ENCODE results near the gene WNT9A.
"Not testable (repeated sequence)": the region's sequence is repeated elsewhere in the genome, so short reads cannot be mapped to it uniquely, and the experiment has no call there.

WNT9A gene

DNA sequence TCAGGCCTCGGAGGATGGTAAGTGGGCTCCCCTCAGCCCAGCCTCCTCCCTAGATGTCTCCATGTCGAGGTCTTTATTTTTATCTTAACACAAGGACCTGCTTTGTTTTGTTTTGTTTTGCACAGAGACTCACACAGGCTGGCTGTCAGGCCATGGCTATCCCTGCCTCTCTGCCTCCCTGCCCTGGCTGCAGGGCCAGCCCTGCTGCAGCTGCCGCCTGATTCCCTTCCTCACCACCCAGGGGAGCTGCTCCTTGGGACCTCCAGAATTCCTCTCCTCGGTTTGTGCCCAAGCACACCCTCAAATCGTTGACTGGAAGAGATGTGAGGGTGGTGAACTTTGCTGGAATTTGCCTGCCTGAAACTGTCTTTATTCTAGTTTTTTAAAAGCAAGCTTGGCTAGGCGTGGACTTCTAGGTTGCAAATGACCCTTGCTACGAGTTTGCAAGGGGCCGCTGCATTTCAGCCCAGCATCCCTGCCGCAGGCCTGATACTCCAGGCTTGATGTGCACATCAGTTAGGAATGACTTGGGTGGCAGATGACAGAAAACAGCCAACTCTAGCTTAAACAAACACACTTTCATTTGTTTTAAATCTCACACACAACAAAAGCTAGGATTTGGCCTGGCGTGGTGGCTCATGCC lies 37.1 kb downstream of the WNT9A start:
- no peak for FAIRE-seq

DNA sequence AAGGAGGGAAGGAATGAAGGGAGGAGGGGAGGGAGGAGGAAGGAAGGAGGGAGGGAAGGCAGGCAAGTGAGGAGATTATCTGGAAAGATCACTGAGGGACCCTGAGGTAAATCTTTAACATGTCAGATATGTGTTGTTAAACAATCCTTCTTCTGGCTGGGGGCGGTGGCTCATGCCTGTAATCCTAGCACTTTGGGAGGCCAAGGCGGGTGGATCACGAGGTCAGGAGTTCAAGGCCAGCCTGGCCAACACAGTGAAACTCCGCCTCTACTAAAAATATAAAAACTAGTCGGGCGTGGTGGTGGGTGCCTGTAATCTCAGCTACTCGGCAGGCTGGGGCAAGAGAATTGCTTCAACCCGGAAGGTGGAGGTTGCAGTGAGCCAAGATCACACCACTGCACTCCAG lies 37.8 kb downstream of the WNT9A start:
- FAIRE-seq = not testable (repeated sequence)

DNA sequence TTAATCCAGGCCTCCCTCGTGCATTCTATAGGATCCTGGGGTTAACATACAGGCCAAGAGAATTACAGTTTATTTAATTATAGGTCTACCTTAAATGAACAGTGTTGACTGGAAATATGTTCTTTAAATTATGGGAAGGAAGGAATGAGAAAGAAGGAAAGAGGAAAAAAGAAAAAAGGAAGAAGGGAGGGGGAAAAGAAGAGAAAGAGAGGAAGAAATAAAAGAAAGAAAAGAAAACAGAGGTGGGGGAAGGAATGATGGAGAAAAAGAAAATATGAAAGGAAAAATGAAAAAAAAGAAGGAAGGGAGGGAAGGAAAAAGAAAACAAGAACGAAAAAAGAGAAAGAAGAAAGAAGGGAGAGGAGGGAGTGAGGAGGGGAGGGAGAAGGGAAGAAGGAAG lies 38.5 kb downstream of the WNT9A start:
- FAIRE-seq = no peak

DNA sequence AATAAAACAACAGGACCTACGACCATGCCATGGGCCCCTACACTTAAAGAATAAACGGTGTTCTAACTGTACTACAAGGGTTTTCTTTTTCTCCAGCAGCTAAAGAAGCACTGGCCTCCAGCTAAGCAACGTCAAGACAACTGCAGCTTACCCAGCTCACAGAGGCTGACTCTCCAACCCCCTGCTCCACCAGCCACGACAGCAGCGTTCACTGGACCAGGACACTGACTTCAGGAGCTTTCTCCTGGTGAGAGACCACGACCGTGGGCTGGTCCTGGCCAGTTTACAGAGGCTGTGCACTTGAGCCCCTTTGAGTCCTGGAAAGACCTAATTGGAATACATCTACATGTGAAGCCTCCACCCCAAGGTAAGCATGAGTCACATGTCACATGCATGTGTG lies 39.4 kb downstream of the WNT9A start:
- FAIRE-seq = no peak

DNA sequence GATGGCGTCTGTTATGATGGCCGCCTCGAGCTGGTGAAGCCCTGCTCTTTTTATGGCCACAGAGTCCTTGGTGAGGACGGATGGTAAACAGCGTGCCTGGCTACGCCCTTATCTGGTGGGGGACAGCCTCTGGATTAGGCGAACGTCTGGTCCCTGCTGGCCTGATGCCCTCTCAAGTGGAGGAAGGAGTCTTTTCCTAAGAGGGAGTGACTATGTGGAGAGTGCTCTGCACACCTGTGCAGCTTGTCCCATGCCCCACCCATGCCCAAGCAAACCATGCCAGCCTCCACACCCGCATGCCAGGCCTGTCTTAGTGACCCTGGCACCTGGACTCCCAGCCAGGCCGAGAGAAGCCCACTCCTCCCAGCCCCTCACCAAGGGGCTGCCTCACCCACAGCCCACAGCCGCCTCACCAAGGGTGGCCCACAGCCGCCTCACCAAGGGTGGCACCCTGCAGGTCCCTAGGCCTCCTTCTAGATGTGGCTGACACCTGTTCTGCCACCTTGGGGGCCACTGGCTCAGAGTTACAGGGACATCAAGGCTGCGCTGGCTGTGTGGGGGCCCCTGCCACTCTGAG lies 40.2 kb downstream of the WNT9A start:
- no peak for FAIRE-seq

DNA sequence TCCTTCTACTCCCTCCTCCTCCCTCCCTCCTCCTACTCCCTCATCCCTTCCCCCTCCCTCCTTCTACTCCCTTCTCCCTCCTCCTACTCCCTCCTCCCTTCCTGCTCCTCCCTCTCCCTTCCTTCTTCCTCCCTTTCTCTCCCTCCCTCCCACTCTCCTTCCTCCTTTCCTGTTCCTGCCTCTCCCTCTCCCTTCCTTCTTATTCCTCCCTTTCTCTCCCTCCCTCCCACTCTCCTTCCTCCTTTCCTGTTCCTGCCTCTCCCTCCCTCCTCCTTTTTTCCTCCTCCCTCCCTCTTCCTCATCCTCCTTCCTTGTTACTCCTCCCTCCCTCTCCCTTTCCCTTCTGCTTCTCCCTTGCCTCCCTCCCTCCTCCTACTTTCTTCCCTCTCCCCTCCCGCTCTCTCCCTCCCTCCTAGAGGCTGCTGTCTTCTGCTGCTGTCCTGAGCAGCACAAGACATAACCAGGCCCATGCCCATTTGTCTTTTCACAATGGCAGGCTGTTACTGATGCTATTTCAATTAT lies 41.1 kb downstream of the WNT9A start:
- no peak for FAIRE-seq

- FAIRE-seq = no peak
Observed at GRCh38 chr1:227905573-227906487, 41.9 kb downstream of the WNT9A start.

- no peak for FAIRE-seq
Observed at GRCh38 chr1:227904541-227905335, 43.0 kb downstream of the WNT9A start.

- FAIRE-seq = no peak
Observed at GRCh38 chr1:227903614-227904501, 43.9 kb downstream of the WNT9A start.

DNA sequence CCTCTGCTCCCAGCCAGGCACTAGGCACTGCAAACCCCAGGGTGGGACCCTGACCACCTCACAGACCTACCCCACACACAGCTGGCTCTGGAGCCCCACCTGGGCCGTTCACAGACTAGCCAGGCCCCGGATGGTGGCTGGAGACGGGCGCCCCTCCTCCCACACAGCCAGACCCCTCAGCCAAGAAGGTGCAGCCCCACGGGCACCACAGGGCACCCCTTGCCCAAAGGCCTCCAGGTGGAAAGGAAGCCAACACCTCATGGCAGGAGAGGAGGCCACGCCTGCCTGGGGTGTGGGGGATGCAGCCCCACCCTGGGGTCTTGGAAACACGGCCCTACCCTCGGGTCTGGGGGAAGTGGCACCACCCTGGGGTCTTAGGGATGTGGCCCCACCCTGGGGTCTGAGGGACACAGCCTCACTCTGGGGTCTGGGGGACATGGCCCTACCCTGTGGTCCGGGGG lies 44.6 kb downstream of the WNT9A start:
- no peak for FAIRE-seq

DNA sequence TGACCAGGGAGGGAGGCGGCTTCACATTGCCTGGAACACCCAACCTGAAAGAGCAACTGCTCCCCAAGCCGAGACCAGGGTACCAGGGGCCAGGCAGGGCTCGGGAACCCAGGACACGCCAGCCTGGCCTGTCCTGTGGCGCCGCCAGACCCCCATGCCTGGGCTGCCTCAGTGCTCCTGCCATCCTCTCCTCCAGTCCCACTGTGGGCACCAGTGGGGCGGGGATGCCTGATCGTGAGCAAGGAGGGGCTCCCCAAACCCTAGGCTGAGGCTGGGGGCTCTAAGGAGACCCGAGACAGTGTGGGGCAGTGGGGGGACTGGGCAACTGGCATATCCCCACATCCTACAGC lies 45.1 kb downstream of the WNT9A start:
- FAIRE-seq = no peak

- FAIRE-seq = no peak
Observed at GRCh38 chr1:227901906-227902640, 45.7 kb downstream of the WNT9A start.

GRCh38 chr1:227901239-227901905 lies 46.4 kb downstream of the WNT9A start:
- no peak for FAIRE-seq

- FAIRE-seq = no peak
Observed at GRCh38 chr1:227900571-227901051, 47.1 kb downstream of the WNT9A start.

DNA sequence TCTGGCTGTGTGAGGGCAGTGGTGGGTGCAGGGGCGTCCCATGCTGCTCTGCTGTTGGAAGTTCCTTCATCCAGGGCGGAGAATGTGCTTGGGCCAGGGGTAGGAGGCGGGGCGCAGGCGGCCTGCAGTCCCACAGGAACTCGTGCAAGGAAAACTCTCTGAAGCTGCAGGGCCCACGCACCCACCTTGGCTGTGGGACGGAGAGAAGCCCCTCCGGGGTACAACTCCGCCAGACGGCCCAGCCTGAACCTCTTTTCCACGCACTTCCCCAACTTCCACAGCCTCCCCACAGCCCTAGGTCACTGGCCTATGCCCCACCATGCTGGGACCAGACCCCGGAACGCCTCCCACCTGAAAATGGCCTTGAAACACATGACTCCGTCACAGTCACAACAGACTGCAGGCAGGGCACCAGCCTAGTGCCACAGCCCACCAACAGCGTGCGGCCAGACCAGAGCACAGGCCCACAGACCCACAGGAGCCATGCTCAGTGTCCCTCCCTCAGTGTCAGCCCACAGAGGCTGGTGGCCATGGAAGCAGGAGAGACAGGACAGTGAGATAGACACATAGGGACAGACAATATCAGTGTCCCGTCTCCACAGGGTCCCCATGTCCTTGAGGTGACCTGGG lies 47.8 kb downstream of the WNT9A start:
- no peak for FAIRE-seq

- no peak for FAIRE-seq
Observed at GRCh38 chr1:227899141-227899819, 48.5 kb downstream of the WNT9A start.

GRCh38 chr1:227898502-227899140 lies 49.1 kb downstream of the WNT9A start:
- no peak for FAIRE-seq

- FAIRE-seq = no peak
Observed at GRCh38 chr1:227897704-227898438, 49.9 kb downstream of the WNT9A start.

Measured in endometrium (tissue), 2 donors.